Inflammatory macrophage treated with lipopolysaccharide for 1 hour (primary cell): ENCODE measurements around the gene GNL2.
A peak's percentile ranks its signal among the peaks of the same experiment; 100 is the strongest.
"Not testable (repeated sequence)": the region's sequence is repeated elsewhere in the genome, so short reads cannot be mapped to it uniquely, and the experiment has no call there.

Experiments
- DNase-seq, 2 donors: peaks; one replicate each; pipeline ENCODE4 v3.0.0-alpha.2; 2020 to 2022

The GNL2 gene

DNA sequence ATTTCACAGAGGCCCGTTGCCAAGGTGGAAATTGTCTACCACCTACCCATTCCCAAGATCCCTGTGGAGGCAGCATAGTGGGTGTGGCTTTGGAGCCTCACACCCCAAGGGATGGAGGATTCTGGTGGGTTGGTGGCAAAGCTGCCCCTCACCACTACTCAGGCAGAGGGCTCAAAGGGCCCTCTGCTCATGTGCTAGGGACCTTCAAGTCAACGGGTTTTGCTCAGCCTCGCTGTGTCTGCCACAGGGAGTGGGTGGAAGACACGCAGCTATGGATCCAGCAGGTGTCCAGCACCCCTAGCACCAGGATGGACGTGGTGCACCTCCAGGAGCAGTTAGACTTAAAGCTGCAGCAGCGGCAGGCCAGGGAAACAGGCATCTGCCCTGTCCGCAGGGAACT, 36.7 kb downstream of the GNL2 start:
- DNase-seq: no peak

- no peak for DNase-seq
These were observed 37.3 kb downstream of the GNL2 start for GRCh38 chr1:37558411-37558810.

DNA sequence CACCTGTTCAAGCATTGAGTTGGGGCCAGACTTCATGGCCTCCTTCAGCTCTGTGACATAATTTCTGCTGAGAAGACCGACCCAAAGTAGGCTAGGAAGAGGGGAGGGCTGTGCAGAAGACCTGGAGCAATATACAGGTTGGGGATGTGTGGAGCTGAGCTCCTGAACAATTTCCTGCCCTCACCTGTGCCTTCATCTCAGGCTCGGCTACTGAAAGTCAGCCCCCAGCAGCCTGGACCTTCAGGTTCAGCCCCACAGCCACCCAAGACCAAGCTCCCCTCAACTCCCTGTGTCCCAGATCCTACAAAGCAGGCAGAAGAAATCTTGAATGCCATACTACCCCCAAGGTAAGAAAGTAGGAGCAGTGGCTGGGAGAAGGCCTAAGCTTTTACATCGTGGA, 38.3 kb downstream of the GNL2 start:
- DNase-seq: no peak

GRCh38 chr1:37556712-37557196, 39.0 kb downstream of the GNL2 start, which contains the start of gene DNALI1:
TSS of gene DNALI1 (plus strand) at chr1:37556940. CDS start at chr1:37556995, 55 bp downstream.
- DNase-seq: peak; percentile 45 to 67

GRCh38 chr1:37553927-37554808, 41.6 kb downstream of the GNL2 start, which contains the start of gene SNIP1:
TSS of gene SNIP1 (minus strand) at chr1:37554293. CDS start at chr1:37554229, 64 bp downstream.
- DNase-seq: peak; percentile 93 to 95

DNA sequence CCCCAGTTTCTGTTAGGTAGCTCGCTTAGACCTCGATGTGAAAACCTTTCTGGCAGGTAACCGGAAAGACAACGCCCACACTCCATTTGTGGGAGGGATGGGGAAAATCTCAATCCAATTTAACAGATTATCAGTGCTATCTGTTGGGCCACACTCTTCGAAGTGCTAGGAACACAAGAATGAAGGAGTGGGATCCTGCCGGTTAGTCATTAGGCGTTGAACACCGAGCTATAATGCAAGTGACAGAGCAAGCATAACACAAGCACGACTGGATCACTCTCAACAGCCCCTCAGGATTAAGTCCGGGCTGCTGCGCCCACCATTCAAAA, 42.2 kb downstream of the GNL2 start:
- no peak for DNase-seq

DNA sequence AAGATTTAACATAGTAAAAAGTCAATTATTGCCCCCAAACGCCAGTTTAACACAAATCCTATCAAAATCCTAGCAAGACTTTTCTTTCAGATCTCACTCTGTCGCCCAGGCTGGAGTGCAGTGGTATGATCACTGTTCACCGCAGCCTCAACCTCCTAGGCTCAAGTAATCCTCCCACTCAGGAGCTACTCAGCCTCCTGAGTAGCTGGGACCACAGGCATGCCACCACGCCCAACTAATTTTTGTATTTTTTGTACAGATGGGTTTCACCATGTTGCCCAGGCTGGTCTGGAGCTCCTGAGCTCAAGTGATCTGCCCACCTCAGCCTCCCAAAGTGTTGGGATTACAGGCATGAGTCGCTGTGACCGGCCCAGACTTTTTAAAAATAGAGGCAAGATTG, 46.4 kb downstream of the GNL2 start:
- DNase-seq: no peak

- no peak for DNase-seq
These were observed 50.7 kb downstream of the GNL2 start for GRCh38 chr1:37545019-37545418.

DNA sequence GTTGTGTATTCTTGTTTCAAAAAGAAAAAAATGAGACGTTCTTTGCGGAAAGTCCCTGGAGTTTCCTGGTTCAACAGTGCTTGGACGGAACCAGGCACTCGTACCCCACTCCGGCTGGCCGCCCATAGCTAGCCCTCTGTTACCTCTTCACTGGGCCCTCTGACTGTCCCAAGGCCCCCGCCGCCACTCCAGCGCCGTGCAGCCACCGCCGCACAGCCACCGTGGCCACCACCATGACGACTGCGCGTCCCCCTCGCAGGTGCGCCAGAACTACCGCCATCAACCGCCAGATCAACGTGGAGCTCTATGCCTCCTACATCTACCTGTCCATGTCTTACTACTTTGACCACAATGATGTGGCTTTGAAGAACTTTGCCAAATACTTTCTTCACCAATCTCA, 51.2 kb downstream of the GNL2 start:
- DNase-seq: no peak

GRCh38 chr1:37540036-37540785, 55.5 kb downstream of the GNL2 start:
- DNase-seq: no peak

DNA sequence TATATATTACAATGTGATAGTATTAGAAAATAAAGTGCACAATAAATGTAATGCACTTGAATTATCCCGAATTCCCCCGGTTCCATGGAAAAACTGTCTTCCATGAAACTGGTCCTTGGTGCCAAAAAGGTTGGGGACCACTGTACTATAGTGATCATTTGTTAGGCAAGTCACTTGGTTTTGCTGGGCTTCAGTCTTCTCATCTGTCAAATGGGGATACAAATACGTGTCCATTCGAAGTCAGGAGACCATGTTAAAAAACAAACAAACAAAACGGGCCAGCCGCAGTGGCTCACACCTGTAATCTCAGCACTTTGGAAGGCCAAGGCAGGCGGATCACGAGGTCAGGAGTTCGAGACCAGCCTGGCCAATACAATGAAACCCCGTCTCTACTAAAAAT, 56.6 kb downstream of the GNL2 start:
- not testable (repeated sequence) for DNase-seq

GRCh38 chr1:37537378-37537777, 58.4 kb downstream of the GNL2 start:
- no peak for DNase-seq

DNA sequence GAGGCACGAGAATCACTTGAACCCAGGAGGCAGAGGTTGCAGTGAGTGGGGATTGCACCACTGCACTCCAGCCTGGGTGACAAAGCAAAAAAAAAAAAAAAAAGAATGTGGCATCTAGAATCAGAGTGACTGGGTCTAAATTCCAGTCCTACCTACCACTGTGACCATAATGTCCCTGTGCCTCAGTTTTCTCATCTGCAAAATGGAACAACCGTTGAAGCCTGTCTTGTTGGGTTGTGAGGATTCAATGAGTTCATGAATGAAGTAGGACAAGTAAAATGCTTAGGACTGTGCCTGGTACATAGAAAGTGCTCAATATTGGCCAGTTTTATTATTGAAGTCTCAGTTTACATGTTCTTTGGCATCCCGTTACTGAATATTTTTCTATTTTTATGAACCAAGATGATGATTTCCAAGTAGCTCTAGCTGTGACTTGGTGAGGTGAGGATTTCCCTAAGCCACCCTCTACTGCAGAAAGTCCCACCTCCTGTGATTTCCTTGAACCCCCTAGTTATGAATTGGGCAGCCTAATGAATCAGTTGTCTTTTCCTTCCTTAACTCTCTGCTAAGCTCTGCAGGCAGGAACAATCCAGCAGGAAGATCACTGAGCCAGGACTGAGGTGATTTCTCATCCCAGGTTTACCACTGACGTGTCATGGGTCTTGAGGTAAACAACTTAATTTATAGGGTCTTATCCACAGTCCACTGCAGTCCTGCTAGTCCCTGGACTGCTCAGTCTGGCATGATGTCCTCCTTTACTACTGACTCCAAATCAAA, 62.2 kb downstream of the GNL2 start:
- no peak for DNase-seq

DNA sequence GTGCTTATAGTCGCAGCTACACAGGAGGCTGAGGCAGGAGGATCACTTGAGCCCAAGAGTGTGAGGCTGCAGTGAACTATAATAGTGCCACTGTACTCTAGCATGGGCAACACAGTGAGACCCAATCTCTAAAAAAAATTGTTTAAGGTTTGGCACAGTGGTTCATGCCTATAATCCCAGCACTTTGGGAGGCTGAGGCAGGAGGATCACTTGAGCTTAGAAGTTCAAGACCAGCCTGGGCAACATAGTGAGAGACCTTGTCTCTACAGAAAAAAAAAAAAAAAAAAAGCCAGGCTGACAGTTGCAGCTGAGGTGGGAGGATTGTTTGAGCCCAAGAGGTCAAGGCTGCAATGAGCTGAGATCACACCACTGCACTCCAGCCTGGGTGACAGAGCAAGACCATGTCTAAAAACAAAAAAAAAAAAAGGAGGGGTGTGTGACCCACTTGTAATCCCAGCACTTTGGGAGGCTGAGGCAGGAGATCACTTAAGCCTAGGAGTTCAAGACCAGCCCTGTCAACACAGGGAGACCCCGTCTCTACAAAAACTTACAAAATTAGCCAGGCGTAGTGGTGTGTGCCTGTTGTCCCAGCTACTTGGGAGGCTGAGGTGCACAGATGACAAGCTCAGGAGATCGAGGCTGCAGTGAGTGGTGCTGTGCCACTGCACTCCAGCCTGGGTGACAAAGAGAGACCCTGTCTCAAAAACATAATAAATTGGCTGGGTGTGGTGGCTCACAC, 63.1 kb downstream of the GNL2 start:
- DNase-seq: not testable (repeated sequence)

DNA sequence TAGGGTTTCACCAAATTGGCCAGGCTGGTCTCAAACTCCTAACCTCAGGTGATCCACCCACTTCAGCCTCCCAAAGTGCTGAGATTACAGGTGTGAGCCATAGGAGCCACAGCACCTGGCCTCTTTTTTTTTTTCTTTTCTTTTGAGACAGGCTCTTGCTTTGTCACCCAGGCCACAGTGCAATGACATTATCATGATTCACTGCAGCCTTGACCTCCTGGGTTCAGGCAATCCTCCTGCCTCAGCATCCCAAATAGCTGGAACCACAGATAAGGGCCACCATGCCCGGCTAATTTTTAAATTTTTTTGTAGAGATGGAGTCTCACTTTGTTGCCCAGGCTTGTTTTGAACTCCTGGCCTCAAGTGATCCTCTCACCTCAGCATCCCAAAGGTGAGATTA, 65.8 kb downstream of the GNL2 start:
- not testable (repeated sequence) for DNase-seq

DNA sequence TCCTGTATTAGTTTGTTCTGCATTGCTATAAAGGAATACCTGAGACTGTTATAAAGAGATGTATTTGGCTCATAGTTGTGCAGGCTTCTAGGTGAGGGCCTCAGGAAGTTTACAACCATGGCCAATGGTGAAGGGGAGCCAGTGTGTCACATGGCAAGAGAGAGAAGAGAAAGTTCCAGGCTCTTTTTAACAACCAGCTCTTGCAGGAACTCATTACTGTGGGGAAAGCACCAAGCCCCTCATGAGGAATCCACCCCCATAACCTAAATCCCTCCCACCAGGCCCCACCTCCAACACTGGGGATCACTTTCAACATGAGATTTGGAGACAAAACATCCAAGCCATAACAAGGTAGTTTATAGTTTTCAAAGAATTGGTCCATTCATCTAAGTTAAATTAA, 76.1 kb downstream of the GNL2 start:
- peak in 1 of 2 donors; percentile 8 for DNase-seq

GRCh38 chr1:37518929-37519328, 76.8 kb downstream of the GNL2 start:
- not testable (repeated sequence) for DNase-seq

GRCh38 chr1:37518241-37518640, 77.5 kb downstream of the GNL2 start:
- not testable (repeated sequence) for DNase-seq

GRCh38 chr1:37517569-37517968, 78.2 kb downstream of the GNL2 start:
- DNase-seq: no peak
